WI38 (cell line): ENCODE results near the gene CDT1.

Experiments
- H3K4me3 ChIP-seq: 2 replicates; pipeline ENCODE4 v1.5.1; 2011; ENCODE audit warnings: low read depth, mild to moderate bottlenecking, control low read depth, low read length
- CTCF ChIP-seq: IDR thresholded peaks from 2 replicates; pipeline ENCODE4 v1.5.1; 2012; ENCODE audit warnings: low read depth, mild to moderate bottlenecking, control low read depth, low read length

The CDT1 gene

GRCh38 chr16:88803264-88803987 is at the start of gene CDT1:
TSS of gene CDT1 (plus strand) at chr16:88803789. CDS start at chr16:88803832, 43 bp downstream.
- H3K4me3 ChIP-seq: peak within 1 kb of the TSS; percentile 70
- TF ChIP-seq CTCF: no peak

GRCh38 chr16:88754109-88754911 is 49.3 kb upstream of the CDT1 start:
- H3K4me3 ChIP-seq: no peak overlapping the region
- TF ChIP-seq CTCF: no peak

GRCh38 chr16:88754912-88755744 is 48.5 kb upstream of the CDT1 start:
- peak overlapping the region; percentile 5; the same call in 1 of the 2 replicates for H3K4me3 ChIP-seq
- TF ChIP-seq CTCF: peak; percentile 29; the same call in 1 of the 2 replicates

GRCh38 chr16:88755745-88756443 is 47.7 kb upstream of the CDT1 start:
- TF ChIP-seq CTCF: no peak
- no peak overlapping the region for H3K4me3 ChIP-seq

GRCh38 chr16:88758227-88758943 is 45.2 kb upstream of the CDT1 start:
- no peak overlapping the region for H3K4me3 ChIP-seq
- no peak for TF ChIP-seq CTCF

- TF ChIP-seq CTCF: no peak
- no peak overlapping the region for H3K4me3 ChIP-seq
These were observed 44.7 kb upstream of the CDT1 start for GRCh38 chr16:88758944-88759244.
